Aorta (tissue), 5 donors: ENCODE measurements around the gene SPINK4. TPM values are rescaled to one million over a fixed set of nuclear protein-coding genes. Genes with fewer than 3 reads are reported as not detected.

ENCODE experiments used
- ATAC-seq: fragments of 200-7000 bp; cut with Tn5 transposase; one replicate; pipeline ENCODE4 v1.9.1; 2022; ENCODE audit warnings: moderate library complexity; ENCODE audit not compliant: low FRiP score
- DNase-seq, 2 donors: peaks; one replicate each; pipeline ENCODE4 v3.0.0-alpha.2; 2020
- H3K27ac ChIP-seq, 2 donors: one replicate each; pipeline ENCODE4 v1.5.1; 2013; ENCODE audit warnings: low read length in 2 of 2, mild to moderate bottlenecking in 2 of 2, moderate library complexity in 2 of 2, control low read depth in 1 of 2, inconsistent platforms in 1 of 2, low read depth in 1 of 2
- H3K27me3 ChIP-seq, 2 donors: one replicate each; pipeline ENCODE4 v1.6.1; 2013; ENCODE audit warnings: control low read depth in 1 of 2, low read length in 1 of 2, mild to moderate bottlenecking in 1 of 2, moderate library complexity in 1 of 2; ENCODE audit not compliant: insufficient read depth in 2 of 2, control insufficient read depth in 1 of 2
- H3K36me3 ChIP-seq, 2 donors: one replicate each; pipeline ENCODE4 v1.6.1; 2013; ENCODE audit warnings: control low read depth in 1 of 2, low read length in 1 of 2, mild to moderate bottlenecking in 1 of 2; ENCODE audit not compliant: insufficient read depth in 2 of 2, control insufficient read depth in 1 of 2
- H3K4me1 ChIP-seq, 2 donors: one replicate each; pipeline ENCODE4 v1.6.1; 2013; ENCODE audit warnings: low read length in 2 of 2, control low read depth in 1 of 2, mild to moderate bottlenecking in 1 of 2, moderate library complexity in 1 of 2; ENCODE audit not compliant: insufficient read depth in 2 of 2, control insufficient read depth in 1 of 2
- H3K4me3 ChIP-seq, 2 donors: one replicate each; pipeline ENCODE4 v1.5.1; 2013; ENCODE audit warnings: low read length in 2 of 2, control low read depth in 1 of 2, mild to moderate bottlenecking in 1 of 2
- H3K9me3 ChIP-seq: one replicate; pipeline ENCODE4 v1.6.1; 2013; ENCODE audit warnings: mild to moderate bottlenecking, low read length; ENCODE audit not compliant: control insufficient read depth
- WGBS, 2 donors: extraction: QIAGEN DNeasy Blood & Tissue Kit; methylation state at CpG; one replicate each; pipeline ENCODE4 v1.1.7; 2013; 5-methylcytosine and 5-hydroxymethylcytosine counted together
- intact Hi-C, 2 donors: fragments of 100-400 bp; cut with DNase I; formaldehyde crosslinking; loops; one replicate each; pipeline versions ENCODE4 v1.14.2 to v1.15.0; 2022
- long read RNA-seq, 2 donors: library from polyadenylated mRNA; unstranded; transcript quantifications; one replicate each; pipeline ENCODE4 v2.0.0, GENCODE V29; 2020 to 2021
- polyA plus RNA-seq, 2 donors: library from polyadenylated mRNA; stranded (reverse); fragments of 200-250 nt; gene quantifications; one replicate each; pipeline ENCODE4 v1.2.3, GENCODE V29; 2013
- total RNA-seq, 2 donors: library from RNA; stranded (reverse); fragmentation: NEBNext Ultra II Directional; extraction: Animal tissue kit (Norgen Biotek cat#: 25700); gene quantifications; one replicate each; pipeline ENCODE4 v1.2.1, GENCODE V29; 2021
- donor health status: healthy with polysubstance abuse.
- donor health status: Bipolar disorder and iron deficiency.
- donor health status: DM: no; HTN: no; CAD: no.
- donor health status: DM: no; HTN: no; CAD: no.
- donor health status: DM: yes; HTN: yes; CAD: no.

SPINK4 gene, protein sequence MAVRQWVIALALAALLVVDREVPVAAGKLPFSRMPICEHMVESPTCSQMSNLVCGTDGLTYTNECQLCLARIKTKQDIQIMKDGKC
- not detected for total RNA-seq
- 100 to 1,000 TPM in 1 of 2 donors, not detected in 1; 129 TPM for polyA plus RNA-seq
- long read RNA-seq, donor 1, partial matches to known transcripts: 0 of 2 reads
- long read RNA-seq, donor 1, other reads (novel, unspliced or antisense): 2 of 2 reads
- long read RNA-seq, donor 2: 0 reads

DNA sequence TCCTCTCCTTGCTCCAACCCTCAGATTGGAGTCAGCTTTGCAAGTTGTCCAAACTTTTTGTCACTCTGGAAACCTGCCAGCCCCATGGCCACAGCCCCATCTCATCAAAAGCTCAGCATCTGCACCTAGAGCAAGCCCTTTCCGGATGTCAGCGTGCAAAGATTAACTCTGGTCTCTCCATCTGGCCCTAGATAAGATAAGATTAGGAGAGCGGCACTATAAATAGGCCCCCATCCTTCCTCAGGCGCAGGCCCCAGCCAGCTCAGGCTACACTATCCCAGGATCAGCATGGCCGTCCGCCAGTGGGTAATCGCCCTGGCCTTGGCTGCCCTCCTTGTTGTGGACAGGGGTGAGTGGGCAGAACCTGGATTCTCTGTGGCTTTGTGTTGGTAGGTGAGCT lies at the start of gene SPINK4:
TSS of gene SPINK4 (plus strand) at position 247 of the 400 bp plus-strand sequence. CDS start at position 289, 42 bp downstream.
- H3K4me3 ChIP-seq: no peak within 1 kb of the TSS
- no peaks in the 10 kb centered on the region for H3K9me3 ChIP-seq
- DNase-seq (no peak), ATAC-seq (no peak)
- no peaks in the 10 kb centered on the region for H3K27me3 ChIP-seq
- no peaks in the 10 kb centered on the region for H3K36me3 ChIP-seq
- no peak within 1 kb of the TSS for H3K27ac ChIP-seq
- 6 to 8% methylated on average over 7 of the region's 7 CpGs for WGBS, 2 donors
- intact Hi-C loops: no loop called here
- H3K4me1 ChIP-seq: no peaks in the 10 kb centered on the region

DNA sequence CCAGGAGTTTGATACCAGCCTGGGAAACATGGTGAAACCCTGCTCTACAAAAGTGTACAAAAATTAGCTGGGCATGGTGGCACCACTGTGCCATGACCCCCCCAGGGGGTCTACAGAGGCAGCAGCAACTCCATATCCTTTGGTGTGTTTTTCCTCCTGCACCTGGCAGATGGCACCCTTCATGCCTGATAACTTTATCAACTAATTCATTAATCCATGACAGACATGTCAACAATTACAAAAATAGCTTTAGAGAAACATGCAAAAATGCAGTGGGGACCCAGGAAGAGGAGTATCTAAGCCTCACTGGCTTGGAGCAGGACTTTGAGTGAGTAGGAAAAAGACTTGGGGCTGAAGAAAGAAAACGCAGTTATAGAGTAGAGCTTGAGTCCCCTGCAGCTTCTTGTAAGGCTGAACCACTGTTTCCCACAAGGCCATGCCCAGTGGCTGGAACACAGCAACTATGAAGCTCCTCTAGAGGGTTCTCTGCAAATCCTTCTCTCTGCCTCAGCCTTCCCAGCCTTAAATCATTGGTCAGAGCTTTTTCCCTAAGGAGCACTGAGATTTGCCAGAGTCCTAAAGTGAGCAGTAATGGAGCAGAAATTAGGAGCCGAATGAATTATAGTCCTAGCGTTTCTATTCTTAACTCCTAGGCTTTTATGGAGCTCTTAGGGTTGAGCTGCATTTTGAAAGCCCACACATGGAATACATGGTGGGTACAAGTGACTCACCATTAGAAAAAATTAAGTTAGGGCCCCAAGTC lies 47.3 kb upstream of the SPINK4 start:
- DNase-seq (no peak), ATAC-seq (peak; percentile 83)
- H3K27me3 ChIP-seq: no peaks in the 10 kb centered on the region
- H3K27ac ChIP-seq: peak overlapping the region; percentile 55 to 69
- H3K9me3 ChIP-seq: no peaks in the 10 kb centered on the region
- peaks cover 1 to 3% of the 10 kb centered on the region in 2 donors for H3K4me1 ChIP-seq
- H3K4me3 ChIP-seq: no peak overlapping the region
- WGBS, 2 donors: 3 to 4% methylated on average over 3 of the region's 3 CpGs
- intact Hi-C loops: no loop called here
- no peaks in the 10 kb centered on the region for H3K36me3 ChIP-seq

DNA sequence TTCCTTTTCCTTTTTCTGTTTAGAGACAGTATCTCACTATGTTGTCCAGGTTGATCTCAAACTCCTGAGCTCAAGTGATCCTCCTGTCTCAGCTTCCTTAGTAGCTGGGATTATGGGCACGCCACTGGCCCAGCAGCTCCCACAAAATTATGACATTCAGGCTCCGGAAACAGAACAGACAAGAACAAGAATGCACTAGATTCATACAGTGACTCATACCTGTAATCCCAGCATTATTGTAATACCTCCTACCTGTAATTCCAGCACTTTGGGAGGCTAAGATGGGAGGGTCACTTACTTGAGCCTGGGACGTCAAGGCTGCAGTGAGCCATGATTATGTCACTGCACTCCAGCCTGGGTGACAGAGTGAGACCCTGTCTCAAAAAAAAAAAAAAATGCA lies 46.1 kb upstream of the SPINK4 start:
- H3K36me3 ChIP-seq: no peaks in the 10 kb centered on the region
- 62 to 89% methylated on average over 3 of the region's 3 CpGs for WGBS, 2 donors
- intact Hi-C loops: no loop called here
- H3K27me3 ChIP-seq: no peaks in the 10 kb centered on the region
- ATAC-seq (no peak), DNase-seq (no peak)
- no peak overlapping the region for H3K27ac ChIP-seq
- no peaks in the 10 kb centered on the region for H3K9me3 ChIP-seq
- H3K4me1 ChIP-seq: peaks cover 0 to 3% of the 10 kb centered on the region in 2 donors
- no peak overlapping the region for H3K4me3 ChIP-seq

DNA sequence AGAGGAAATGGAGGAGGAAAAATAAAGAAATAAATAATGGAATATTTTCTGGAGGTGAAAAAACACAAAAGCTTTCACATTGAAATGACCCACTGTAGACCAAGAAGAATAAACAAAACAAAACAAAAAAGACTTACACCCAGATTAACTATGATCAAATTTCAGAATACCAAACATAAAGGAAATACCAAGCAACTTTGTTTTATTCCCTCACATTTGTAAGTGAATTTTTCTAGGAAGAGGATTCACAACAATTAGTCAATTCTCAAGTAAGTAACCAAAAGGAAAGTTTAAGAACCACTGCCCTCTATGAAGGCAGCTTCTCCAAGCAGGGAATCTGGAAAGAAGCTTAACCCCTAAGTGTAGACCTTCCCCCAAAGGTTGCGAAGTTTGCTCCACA lies 43.2 kb upstream of the SPINK4 start:
- intact Hi-C loops: no loop called here
- peak overlapping the region; percentile 52 to 68 for H3K27ac ChIP-seq
- H3K4me1 ChIP-seq: peaks cover 0 to 3% of the 10 kb centered on the region in 2 donors
- DNase-seq (no peak), ATAC-seq (no peak)
- H3K4me3 ChIP-seq: no peak overlapping the region
- no peaks in the 10 kb centered on the region for H3K9me3 ChIP-seq
- 92 to 95% methylated on average over 1 of the region's 1 CpG for WGBS, 2 donors
- H3K36me3 ChIP-seq: no peaks in the 10 kb centered on the region
- no peaks in the 10 kb centered on the region for H3K27me3 ChIP-seq

DNA sequence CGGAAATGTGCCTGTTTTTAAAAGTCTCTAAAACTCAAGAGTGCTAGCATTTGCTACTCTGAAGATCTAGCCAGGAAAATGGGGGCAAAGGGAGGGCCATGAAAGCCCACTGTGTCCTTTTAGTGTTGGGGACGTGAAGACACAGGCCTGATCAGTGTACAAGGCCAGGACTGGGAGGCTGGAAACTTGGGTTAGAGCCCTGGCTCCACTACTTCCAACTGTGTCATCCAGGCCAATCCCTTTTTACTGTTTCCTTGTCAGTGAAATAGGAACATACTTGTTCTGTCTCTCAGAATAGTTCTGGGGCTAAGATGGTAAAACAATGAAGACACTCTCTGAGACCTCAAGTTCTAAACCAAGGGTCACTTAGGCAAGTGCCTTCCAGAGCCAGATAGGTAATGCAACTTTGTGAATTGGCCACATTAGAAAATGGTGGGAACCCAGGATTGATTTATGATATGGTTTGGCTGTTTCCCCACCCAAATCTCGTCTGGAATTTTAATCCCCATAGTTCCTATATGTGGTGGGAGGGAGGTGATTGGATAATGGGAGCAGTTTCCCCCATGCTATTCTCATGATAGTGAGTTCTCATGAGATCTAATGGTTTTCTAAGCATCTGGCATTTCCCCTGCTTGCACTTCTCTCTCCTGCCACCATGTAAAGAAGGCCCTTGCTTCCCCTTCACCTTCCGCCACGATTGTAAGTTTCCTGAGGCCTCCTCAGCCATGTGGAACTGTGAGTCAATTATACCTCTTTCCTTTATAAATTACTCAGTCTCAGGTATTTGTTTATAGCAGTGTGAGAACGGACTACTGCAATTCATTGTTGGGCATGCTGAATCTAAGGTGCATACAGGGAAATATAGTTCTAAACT lies 42.5 kb upstream of the SPINK4 start:
- Histone ChIP-seq H3K4me3 (no peak overlapping the region), H3K9me3 (no peaks in the 10 kb centered on the region), H3K4me1 (peaks cover 0 to 3% of the 10 kb centered on the region in 2 donors), H3K36me3 (no peaks in the 10 kb centered on the region), H3K27me3 (no peaks in the 10 kb centered on the region), H3K27ac (peak overlapping the region; percentile 52 to 79)
- ATAC-seq (peak; percentile 73), DNase-seq (no peak)
- intact Hi-C loops: loop anchor here in 1 of 2 donors (1.0 kb wide), 1 partner anchor 30 kb away; the partner anchor contains the start of gene B4GALT1
- WGBS, 2 donors: 28% methylated on average over 6 of the region's 6 CpGs

DNA sequence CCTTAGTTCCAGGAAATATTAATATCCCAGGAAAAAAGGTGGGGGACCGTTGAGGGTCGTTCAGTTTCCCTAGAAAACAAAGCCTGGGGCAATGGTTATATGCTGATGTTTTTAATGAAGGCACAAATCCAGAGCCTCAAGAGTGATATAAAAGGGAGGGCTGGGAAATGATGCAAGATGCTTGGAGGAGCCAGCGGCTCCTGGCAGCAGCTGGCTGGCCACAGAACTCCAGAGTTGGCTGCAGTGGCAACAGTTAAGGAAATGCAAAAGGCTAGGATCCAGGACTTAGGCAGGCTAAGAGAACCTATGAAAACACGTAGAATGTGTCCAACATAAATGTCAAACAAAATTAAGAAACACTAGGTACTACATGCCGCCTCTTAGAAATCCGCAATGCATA lies 41.8 kb upstream of the SPINK4 start:
- WGBS, 2 donors: 3 to 6% methylated on average over 6 of the region's 6 CpGs
- no peaks in the 10 kb centered on the region for H3K27me3 ChIP-seq
- peak; percentile 79 to 84 for DNase-seq
- no peaks in the 10 kb centered on the region for H3K9me3 ChIP-seq
- peaks cover 0 to 3% of the 10 kb centered on the region in 2 donors for H3K4me1 ChIP-seq
- no peaks in the 10 kb centered on the region for H3K36me3 ChIP-seq
- peak overlapping the region in 1 of 2 donors; percentile 44 for H3K4me3 ChIP-seq
- peak overlapping the region; percentile 52 to 79 for H3K27ac ChIP-seq
- ATAC-seq: peak; percentile 89
- intact Hi-C loops: loop anchor here in 1 of 2 donors (1.0 kb wide), 1 partner anchor 31 kb away; the partner anchor contains the start of gene B4GALT1

DNA sequence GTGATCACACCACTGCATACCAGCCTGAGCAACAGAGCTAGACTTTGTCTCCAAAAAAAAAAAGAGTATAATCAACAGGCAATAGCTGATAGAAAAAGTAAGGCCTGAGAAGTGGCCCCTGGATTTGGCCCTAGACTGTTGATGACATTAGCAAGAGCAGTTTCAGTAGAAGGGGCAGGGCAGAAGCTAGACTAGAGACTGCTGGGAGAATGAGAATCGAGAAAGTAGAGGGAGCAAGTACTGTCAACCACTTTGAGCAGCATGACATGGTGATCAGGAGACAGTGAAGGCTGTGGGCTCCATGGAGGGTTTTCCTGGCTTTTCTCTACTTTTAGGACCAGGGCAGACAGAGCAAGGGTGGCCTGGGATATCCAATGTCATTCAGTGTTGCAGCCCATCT lies 37.9 kb upstream of the SPINK4 start:
- no peak overlapping the region for H3K4me3 ChIP-seq
- ATAC-seq (no peak), DNase-seq (no peak)
- WGBS, 2 donors: 96 to 100% methylated on average over 1 of the region's 1 CpG
- H3K36me3 ChIP-seq: no peaks in the 10 kb centered on the region
- no peaks in the 10 kb centered on the region for H3K27me3 ChIP-seq
- H3K27ac ChIP-seq: no peak overlapping the region
- no peaks in the 10 kb centered on the region for H3K9me3 ChIP-seq
- intact Hi-C loops: no loop called here
- H3K4me1 ChIP-seq: peaks cover 0 to 3% of the 10 kb centered on the region in 2 donors

DNA sequence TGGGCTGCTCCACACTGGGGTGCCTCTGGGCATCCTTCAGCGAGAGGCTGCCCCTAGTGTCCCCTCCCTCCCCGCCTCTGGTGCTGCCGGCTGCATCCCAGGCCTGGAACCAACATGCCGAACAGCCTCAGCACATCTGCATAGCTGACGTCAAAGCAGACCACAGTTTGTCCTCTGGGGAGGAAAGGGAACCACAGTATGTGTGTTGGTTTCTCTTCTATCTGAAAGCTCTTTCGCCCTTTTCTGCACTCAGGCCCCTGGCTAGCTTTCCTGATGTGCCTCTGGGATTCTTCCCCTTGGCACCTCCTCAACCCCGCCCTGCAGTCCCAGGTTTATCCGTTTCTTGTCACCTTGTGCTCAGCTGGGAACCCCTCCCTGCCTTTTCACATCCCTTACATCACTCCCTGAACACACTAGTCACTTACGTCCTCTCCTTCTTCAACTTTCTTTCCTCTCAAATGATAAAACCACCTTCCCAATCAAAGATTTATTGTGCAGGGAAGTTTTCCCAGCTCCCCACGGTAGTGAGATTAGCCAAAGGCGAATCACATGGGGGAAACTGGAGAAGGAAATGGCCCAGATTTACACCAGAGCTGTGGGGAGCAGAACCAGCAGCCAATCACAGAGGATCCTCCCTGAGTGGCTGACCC lies 37.3 kb upstream of the SPINK4 start:
- ATAC-seq (peak; percentile 33), DNase-seq (peak in 1 of 2 donors; percentile 72)
- Histone ChIP-seq H3K27ac (no peak overlapping the region), H3K36me3 (no peaks in the 10 kb centered on the region), H3K4me3 (no peak overlapping the region), H3K9me3 (no peaks in the 10 kb centered on the region), H3K4me1 (no peaks in the 10 kb centered on the region), H3K27me3 (no peaks in the 10 kb centered on the region)
- intact Hi-C loops: no loop called here
- WGBS, 2 donors: 80 to 82% methylated on average over 10 to 11 of the region's 11 CpGs
